GM12878 (cell line): ENCODE results near the gene ZDHHC5.

Experiments
- MEF2A ChIP-seq: IDR thresholded peaks from 2 replicates; pipeline ENCODE4 v1.6.1; 2011; ENCODE audit warnings: low read depth, mild to moderate bottlenecking, low read length, moderate library complexity; ENCODE audit not compliant: insufficient read depth
- ZNF384 ChIP-seq: IDR thresholded peaks from 2 replicates; pipeline ENCODE4 v1.6.1; 2012; ENCODE audit warnings: low read depth, mild to moderate bottlenecking, low read length, improper control_type of control experiment, borderline replicate concordance
- TF ChIP-seq, protein P1 (sequence below), 3 experiments: IDR thresholded peaks in 2 of 3; conservative IDR thresholded peaks in 1 of 3; 2 replicates each; pipeline ENCODE4 v1.5.1; 2011; ENCODE audit warnings: low read depth in 3 of 3, low read length in 3 of 3, mild to moderate bottlenecking in 3 of 3, control low read depth in 2 of 3, moderate library complexity in 2 of 3, inconsistent platforms in 1 of 3, mixed read lengths in 1 of 3; ENCODE audit not compliant: control insufficient read depth in 2 of 3, insufficient read depth in 1 of 3; ENCODE audit errors: extremely low read depth in 1 of 3

DNA sequence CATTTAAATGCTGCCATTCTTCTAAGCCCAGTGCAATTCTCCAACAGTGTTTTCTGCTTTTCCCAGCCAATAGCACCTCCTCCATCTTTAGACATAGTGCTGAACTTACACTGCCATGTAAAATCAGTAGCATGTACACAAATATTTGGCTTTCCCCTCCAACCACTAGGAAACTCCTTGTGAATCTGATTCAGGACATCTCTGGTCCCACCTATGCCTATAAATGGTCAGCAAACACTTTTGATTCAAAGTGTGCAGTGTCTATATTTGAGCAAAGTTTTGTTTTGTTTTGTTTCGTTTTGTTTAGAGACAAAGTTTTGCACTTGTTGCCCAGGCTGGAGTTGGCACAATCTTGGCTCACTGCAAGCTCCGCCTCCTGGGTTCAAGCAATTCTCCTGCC, 43.0 kb upstream of the ZDHHC5 start:
- TF ChIP-seq, protein P1, sequence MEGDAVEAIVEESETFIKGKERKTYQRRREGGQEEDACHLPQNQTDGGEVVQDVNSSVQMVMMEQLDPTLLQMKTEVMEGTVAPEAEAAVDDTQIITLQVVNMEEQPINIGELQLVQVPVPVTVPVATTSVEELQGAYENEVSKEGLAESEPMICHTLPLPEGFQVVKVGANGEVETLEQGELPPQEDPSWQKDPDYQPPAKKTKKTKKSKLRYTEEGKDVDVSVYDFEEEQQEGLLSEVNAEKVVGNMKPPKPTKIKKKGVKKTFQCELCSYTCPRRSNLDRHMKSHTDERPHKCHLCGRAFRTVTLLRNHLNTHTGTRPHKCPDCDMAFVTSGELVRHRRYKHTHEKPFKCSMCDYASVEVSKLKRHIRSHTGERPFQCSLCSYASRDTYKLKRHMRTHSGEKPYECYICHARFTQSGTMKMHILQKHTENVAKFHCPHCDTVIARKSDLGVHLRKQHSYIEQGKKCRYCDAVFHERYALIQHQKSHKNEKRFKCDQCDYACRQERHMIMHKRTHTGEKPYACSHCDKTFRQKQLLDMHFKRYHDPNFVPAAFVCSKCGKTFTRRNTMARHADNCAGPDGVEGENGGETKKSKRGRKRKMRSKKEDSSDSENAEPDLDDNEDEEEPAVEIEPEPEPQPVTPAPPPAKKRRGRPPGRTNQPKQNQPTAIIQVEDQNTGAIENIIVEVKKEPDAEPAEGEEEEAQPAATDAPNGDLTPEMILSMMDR (IDR thresholded peaks at IDR 0.05 in 2 of 3, conservative IDR thresholded peaks at IDR 0.05 in 1 of 3; ENCODE audit: control insufficient read depth in 2 of 3, extremely low read depth in 1 of 3, insufficient read depth in 1 of 3, low read depth in 3 of 3, low read length in 3 of 3) = no peak
- TF ChIP-seq MEF2A = no peak
- TF ChIP-seq ZNF384 = no peak
